Panc1 (cell line): Measurements from ENCODE around the gene AGAP2.

Source experiments
- POLR2AphosphoS5 ChIP-seq: IDR thresholded peaks from 2 replicates; pipeline ENCODE4 v1.6.1; 2012; ENCODE audit warnings: mild to moderate bottlenecking, low read depth, low read length, moderate library complexity
- SIN3A ChIP-seq: IDR thresholded peaks from 2 replicates; pipeline ENCODE4 v1.6.1; 2012; ENCODE audit warnings: low read depth, mild to moderate bottlenecking, low read length, moderate library complexity, borderline replicate concordance; ENCODE audit not compliant: insufficient read depth
- TF ChIP-seq, protein P1 (sequence below): fragments of 450-650 bp; IDR thresholded peaks from 2 replicates; pipeline ENCODE4 v1.5.1; 2017; ENCODE audit warnings: mild to moderate bottlenecking
- TF ChIP-seq, protein P2 (sequence below), 2 experiments: IDR thresholded peaks; 2 replicates each; pipeline ENCODE4 v1.6.1; 2011 to 2012; ENCODE audit warnings: low read depth in 2 of 2, control low read depth in 1 of 2, low read length in 1 of 2, mild to moderate bottlenecking in 1 of 2, moderate library complexity in 1 of 2; ENCODE audit not compliant: insufficient read depth in 1 of 2

DNA sequence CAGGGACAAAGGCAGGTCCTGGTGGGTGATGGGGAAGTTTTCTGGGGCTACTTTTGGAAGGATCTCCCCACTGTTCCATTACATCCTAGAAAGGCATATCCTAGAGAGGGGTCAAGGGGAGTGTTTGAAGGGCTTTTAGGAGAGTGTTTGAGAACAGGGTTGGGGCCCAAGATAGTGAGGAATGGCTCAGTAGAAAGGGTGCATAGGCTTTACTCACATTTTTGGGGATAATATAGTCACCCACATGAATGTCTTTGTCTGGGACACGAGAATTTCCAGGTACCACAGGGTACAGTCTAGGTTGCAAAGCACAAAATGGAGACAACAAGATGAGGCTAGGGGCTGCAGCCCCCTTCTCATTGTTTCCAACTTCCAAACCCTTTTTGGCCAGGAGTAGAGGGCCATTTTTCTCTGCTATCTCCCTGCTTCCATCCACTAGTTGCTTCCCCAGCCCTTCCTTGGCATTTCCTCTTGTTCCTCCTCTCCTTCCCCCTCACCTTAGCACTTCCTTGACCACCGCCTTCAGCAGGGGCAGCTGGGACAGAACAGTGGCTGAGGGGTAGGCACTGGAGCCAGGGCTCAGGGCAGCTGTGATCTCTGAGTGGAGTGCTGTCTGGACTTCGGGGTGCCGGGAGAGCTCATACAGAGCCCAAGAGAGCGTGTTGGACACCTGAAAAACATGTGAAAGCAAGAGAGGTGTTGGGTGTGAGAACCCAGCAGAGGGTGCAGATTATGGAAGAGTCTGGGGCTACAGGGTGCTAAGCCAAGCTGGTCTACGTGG is 25.5 kb upstream of the AGAP2 start:
- TF ChIP-seq POLR2AphosphoS5, result no peak
- TF ChIP-seq, protein P1, sequence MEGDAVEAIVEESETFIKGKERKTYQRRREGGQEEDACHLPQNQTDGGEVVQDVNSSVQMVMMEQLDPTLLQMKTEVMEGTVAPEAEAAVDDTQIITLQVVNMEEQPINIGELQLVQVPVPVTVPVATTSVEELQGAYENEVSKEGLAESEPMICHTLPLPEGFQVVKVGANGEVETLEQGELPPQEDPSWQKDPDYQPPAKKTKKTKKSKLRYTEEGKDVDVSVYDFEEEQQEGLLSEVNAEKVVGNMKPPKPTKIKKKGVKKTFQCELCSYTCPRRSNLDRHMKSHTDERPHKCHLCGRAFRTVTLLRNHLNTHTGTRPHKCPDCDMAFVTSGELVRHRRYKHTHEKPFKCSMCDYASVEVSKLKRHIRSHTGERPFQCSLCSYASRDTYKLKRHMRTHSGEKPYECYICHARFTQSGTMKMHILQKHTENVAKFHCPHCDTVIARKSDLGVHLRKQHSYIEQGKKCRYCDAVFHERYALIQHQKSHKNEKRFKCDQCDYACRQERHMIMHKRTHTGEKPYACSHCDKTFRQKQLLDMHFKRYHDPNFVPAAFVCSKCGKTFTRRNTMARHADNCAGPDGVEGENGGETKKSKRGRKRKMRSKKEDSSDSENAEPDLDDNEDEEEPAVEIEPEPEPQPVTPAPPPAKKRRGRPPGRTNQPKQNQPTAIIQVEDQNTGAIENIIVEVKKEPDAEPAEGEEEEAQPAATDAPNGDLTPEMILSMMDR, result no peak
- TF ChIP-seq SIN3A, result no peak
- TF ChIP-seq, protein P2, sequence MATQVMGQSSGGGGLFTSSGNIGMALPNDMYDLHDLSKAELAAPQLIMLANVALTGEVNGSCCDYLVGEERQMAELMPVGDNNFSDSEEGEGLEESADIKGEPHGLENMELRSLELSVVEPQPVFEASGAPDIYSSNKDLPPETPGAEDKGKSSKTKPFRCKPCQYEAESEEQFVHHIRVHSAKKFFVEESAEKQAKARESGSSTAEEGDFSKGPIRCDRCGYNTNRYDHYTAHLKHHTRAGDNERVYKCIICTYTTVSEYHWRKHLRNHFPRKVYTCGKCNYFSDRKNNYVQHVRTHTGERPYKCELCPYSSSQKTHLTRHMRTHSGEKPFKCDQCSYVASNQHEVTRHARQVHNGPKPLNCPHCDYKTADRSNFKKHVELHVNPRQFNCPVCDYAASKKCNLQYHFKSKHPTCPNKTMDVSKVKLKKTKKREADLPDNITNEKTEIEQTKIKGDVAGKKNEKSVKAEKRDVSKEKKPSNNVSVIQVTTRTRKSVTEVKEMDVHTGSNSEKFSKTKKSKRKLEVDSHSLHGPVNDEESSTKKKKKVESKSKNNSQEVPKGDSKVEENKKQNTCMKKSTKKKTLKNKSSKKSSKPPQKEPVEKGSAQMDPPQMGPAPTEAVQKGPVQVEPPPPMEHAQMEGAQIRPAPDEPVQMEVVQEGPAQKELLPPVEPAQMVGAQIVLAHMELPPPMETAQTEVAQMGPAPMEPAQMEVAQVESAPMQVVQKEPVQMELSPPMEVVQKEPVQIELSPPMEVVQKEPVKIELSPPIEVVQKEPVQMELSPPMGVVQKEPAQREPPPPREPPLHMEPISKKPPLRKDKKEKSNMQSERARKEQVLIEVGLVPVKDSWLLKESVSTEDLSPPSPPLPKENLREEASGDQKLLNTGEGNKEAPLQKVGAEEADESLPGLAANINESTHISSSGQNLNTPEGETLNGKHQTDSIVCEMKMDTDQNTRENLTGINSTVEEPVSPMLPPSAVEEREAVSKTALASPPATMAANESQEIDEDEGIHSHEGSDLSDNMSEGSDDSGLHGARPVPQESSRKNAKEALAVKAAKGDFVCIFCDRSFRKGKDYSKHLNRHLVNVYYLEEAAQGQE (IDR thresholded peaks at IDR 0.05; ENCODE audit: insufficient read depth in 1 of 2, low read depth in 2 of 2, low read length in 1 of 2), result no peak
